ENCODE measurements around the gene PLSCR2. TPM values are rescaled to one million over a fixed set of nuclear protein-coding genes. Genes with fewer than 3 reads are reported as not detected.

Gene PLSCR2
- total and polyA plus RNA-seq, 9 of the 15 experiments (the other 6 are each of a cell fraction or from before 2014, with no cell fraction given) = 0.07 to 0.49 (median 0.25) TPM; not detected in 4

DNA sequence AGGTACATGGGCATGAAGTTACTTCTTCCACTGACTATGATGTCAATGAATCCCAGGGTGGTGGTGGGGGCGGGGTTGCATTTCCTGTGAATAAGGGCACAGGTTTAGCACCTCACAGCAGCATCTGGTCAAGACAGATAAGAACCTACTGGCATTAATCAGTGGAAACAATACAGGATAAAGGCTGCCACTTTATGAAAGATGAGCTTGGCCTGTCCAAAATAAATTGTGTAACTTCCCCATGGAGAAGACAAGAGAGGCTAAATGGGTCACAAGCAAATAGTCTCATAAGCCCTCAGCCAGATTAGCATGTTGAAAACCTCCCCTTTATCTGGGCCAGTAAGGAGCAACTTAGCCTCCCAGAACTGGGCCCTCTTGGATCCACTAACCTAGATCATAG lies 27.4 kb upstream of the PLSCR2 start (continued):
- TF ChIP-seq, protein P1, sequence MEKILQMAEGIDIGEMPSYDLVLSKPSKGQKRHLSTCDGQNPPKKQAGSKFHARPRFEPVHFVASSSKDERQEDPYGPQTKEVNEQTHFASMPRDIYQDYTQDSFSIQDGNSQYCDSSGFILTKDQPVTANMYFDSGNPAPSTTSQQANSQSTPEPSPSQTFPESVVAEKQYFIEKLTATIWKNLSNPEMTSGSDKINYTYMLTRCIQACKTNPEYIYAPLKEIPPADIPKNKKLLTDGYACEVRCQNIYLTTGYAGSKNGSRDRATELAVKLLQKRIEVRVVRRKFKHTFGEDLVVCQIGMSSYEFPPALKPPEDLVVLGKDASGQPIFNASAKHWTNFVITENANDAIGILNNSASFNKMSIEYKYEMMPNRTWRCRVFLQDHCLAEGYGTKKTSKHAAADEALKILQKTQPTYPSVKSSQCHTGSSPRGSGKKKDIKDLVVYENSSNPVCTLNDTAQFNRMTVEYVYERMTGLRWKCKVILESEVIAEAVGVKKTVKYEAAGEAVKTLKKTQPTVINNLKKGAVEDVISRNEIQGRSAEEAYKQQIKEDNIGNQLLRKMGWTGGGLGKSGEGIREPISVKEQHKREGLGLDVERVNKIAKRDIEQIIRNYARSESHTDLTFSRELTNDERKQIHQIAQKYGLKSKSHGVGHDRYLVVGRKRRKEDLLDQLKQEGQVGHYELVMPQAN (IDR thresholded peaks at IDR 0.05; ENCODE audit: borderline replicate concordance) = no peak
- peak in 1 of 2 experiments; percentile 91; a peak in 3 of 4 replicates for TF ChIP-seq TBL1XR1 (IDR thresholded peaks at IDR 0.05; ENCODE audit: low read length in 2 of 2)
- no peak for TF ChIP-seq ASH1L (IDR thresholded peaks at IDR 0.05; ENCODE audit: borderline replicate concordance, low read depth, partially characterized antibody)
- TF ChIP-seq, protein P2, sequence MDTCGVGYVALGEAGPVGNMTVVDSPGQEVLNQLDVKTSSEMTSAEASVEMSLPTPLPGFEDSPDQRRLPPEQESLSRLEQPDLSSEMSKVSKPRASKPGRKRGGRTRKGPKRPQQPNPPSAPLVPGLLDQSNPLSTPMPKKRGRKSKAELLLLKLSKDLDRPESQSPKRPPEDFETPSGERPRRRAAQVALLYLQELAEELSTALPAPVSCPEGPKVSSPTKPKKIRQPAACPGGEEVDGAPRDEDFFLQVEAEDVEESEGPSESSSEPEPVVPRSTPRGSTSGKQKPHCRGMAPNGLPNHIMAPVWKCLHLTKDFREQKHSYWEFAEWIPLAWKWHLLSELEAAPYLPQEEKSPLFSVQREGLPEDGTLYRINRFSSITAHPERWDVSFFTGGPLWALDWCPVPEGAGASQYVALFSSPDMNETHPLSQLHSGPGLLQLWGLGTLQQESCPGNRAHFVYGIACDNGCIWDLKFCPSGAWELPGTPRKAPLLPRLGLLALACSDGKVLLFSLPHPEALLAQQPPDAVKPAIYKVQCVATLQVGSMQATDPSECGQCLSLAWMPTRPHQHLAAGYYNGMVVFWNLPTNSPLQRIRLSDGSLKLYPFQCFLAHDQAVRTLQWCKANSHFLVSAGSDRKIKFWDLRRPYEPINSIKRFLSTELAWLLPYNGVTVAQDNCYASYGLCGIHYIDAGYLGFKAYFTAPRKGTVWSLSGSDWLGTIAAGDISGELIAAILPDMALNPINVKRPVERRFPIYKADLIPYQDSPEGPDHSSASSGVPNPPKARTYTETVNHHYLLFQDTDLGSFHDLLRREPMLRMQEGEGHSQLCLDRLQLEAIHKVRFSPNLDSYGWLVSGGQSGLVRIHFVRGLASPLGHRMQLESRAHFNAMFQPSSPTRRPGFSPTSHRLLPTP (IDR thresholded peaks at IDR 0.05; ENCODE audit: borderline replicate concordance, extremely low read depth, insufficient read length) = no peak
- no peak for TF ChIP-seq FOS (IDR thresholded peaks at IDR 0.05; ENCODE audit: extremely low read depth, insufficient read length)
- TF ChIP-seq, protein P3, sequence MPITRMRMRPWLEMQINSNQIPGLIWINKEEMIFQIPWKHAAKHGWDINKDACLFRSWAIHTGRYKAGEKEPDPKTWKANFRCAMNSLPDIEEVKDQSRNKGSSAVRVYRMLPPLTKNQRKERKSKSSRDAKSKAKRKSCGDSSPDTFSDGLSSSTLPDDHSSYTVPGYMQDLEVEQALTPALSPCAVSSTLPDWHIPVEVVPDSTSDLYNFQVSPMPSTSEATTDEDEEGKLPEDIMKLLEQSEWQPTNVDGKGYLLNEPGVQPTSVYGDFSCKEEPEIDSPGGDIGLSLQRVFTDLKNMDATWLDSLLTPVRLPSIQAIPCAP (CRISPR knock-in tag; IDR thresholded peaks at IDR 0.05; ENCODE audit: borderline replicate concordance) = no peak
- TF ChIP-seq, protein P4, sequence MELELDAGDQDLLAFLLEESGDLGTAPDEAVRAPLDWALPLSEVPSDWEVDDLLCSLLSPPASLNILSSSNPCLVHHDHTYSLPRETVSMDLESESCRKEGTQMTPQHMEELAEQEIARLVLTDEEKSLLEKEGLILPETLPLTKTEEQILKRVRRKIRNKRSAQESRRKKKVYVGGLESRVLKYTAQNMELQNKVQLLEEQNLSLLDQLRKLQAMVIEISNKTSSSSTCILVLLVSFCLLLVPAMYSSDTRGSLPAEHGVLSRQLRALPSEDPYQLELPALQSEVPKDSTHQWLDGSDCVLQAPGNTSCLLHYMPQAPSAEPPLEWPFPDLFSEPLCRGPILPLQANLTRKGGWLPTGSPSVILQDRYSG (tag; conservative IDR thresholded peaks at IDR 0.05; ENCODE audit: low read depth) = no peak
- no peak for TF ChIP-seq ZNF146 (CRISPR knock-in tag; IDR thresholded peaks at IDR 0.05; ENCODE audit: unreplicated experiment)
- TF ChIP-seq, protein P5, sequence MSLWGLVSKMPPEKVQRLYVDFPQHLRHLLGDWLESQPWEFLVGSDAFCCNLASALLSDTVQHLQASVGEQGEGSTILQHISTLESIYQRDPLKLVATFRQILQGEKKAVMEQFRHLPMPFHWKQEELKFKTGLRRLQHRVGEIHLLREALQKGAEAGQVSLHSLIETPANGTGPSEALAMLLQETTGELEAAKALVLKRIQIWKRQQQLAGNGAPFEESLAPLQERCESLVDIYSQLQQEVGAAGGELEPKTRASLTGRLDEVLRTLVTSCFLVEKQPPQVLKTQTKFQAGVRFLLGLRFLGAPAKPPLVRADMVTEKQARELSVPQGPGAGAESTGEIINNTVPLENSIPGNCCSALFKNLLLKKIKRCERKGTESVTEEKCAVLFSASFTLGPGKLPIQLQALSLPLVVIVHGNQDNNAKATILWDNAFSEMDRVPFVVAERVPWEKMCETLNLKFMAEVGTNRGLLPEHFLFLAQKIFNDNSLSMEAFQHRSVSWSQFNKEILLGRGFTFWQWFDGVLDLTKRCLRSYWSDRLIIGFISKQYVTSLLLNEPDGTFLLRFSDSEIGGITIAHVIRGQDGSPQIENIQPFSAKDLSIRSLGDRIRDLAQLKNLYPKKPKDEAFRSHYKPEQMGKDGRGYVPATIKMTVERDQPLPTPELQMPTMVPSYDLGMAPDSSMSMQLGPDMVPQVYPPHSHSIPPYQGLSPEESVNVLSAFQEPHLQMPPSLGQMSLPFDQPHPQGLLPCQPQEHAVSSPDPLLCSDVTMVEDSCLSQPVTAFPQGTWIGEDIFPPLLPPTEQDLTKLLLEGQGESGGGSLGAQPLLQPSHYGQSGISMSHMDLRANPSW (CRISPR knock-in tag; IDR thresholded peaks at IDR 0.05) = no peak
- no peak for TF ChIP-seq ZFX (CRISPR knock-in tag; IDR thresholded peaks at IDR 0.05)
- no peak for TF ChIP-seq RFX7 (CRISPR knock-in tag; IDR thresholded peaks at IDR 0.05)
- TF ChIP-seq, protein P6, sequence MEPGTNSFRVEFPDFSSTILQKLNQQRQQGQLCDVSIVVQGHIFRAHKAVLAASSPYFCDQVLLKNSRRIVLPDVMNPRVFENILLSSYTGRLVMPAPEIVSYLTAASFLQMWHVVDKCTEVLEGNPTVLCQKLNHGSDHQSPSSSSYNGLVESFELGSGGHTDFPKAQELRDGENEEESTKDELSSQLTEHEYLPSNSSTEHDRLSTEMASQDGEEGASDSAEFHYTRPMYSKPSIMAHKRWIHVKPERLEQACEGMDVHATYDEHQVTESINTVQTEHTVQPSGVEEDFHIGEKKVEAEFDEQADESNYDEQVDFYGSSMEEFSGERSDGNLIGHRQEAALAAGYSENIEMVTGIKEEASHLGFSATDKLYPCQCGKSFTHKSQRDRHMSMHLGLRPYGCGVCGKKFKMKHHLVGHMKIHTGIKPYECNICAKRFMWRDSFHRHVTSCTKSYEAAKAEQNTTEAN (CRISPR knock-in tag; IDR thresholded peaks at IDR 0.05) = no peak
- peak; percentile 76 for TF ChIP-seq SMAD4 (CRISPR knock-in tag; conservative IDR thresholded peaks at IDR 0.05)
- no peak for TF ChIP-seq DDX20 (tag; IDR thresholded peaks at IDR 0.05; ENCODE audit: low read depth)
- TF ChIP-seq EP400 (IDR thresholded peaks at IDR 0.05) = peak; percentile 7; the same call in 1 of the 2 replicates
- TF ChIP-seq SREBF1 (IDR thresholded peaks at IDR 0.05; ENCODE audit: borderline replicate concordance, low read depth, low read length) = no peak
- no peak for TF ChIP-seq BACH1 (tag; IDR thresholded peaks at IDR 0.05)
